ENCODE measurements around the gene PRKCE.

PRKCE gene

GRCh38 chr2:45984896-45985473 lies 333.5 kb downstream of the PRKCE start:
- no peak for DNase-seq (ENCODE audit: low read depth, low spot score)

DNA sequence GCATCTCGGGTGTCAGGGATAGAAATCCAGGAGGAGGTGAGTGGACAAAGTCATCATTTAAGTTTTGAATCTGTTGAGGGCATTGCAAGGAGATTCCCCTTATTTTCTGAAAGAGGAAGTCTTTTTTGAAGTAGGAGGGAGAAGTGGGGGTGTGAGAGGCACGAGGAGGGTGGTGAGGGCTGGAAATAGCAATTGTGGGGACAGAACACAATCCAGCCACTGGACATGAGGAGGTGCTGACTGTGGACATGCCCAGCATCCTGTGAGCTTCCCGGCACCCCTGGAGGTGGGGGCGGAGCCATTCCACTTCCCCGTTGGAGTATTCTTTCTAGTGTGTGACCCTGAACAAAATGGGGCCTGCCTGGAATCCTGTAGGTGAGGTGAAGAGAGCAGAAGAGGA lies 335.0 kb downstream of the PRKCE start:
- no peak for DNase-seq (ENCODE audit: low read depth, low spot score)

GRCh38 chr2:45987856-45988255 lies 336.4 kb downstream of the PRKCE start:
- no peak for DNase-seq (ENCODE audit: low read depth, low spot score)

DNA sequence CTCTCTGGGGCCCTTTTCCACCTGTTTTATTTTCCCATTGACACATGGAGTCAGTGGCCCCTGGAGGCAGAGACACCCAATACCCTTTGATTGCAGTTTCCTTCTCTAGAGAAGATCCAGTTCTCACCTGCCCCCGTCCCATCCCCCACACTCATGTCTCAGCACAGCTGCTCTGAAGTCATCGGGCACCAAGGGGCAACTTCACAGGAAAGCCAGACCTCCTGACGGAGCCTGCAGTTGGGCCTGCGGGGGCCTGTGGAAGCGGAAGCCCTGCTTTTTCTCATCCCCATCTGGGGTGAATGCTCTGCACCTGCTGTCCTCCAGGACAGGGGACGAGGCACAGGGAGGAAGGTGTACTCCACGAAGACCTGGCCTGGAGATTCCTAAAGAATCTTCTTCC lies 337.4 kb downstream of the PRKCE start:
- no peak for DNase-seq (ENCODE audit: low read depth, low spot score)

- DNase-seq (ENCODE audit: low read depth, low spot score) = no peak
These were observed 338.7 kb downstream of the PRKCE start for GRCh38 chr2:45990131-45990530.

DNA sequence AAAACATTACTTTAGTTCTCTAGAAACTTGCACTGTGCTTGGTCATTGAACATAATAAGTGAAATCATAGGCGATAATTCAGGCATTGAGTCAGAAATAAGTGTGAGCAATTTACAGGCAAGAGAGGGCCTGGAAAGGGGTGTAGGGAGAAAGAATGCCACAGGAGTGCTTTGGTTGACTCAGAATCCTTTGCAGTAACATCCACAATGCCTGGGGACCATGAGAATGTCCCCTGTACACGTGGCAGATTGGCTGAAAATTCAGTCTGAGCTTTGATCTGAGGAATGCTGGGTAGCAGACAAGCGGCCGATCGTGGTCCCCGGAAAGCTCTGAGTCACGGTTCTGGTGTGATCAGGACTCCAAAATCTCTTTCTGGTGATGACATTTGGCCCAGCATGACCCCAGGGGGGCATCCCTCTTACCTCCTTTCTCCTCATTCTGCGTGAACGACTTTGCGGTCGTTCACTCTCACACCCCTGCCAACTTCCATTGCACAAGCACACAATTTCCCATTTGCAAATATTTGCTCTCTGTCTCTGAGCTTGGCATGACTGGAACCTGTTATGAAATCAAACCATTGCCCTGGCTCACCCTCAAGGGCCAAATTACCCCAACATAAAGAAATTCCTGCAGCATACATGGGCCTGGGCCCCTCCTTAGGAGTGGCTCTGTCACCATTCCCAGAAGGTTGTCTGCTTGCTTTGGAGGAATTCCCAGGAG lies 340.7 kb downstream of the PRKCE start:
- no peak for DNase-seq (ENCODE audit: low read depth, low spot score)

DNA sequence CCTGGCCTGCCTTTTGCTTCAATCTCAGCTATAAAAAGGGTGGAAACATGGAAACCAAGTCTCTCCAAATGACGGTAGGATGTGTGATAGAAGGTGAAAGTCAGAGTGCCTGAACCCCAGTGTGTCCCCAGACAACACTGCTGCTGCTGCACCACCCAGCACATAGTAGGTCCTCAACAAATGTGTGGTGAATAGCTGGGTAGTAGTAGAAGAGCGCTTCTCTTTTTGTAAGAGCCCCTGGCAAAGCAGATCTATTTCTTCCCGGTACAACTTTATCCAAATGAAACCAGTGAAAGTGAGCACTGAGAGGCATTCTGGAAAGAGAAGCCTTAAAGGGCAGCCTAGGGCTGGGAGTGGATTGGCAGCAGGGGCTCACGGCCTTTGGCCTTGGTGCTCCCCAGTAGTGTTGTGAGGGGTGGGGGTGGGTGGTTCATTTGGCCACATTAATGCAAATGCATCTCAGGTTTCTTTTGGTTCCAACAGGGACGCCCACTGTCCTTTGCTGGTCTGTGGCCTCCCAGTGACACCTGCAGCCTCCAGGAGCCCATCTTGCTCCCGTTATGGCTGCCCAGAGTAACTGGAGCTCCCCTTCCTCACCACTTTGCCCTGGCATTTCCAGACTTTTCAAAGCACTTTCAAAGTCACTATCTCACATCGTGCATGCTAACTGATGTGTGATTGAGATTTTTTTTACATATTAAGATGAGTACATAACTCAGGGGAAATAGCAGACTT lies 341.4 kb downstream of the PRKCE start:
- no peak for DNase-seq (ENCODE audit: low read depth, low spot score)

GRCh38 chr2:45993476-45993991 lies 342.1 kb downstream of the PRKCE start:
- DNase-seq (ENCODE audit: low read depth, low spot score) = peak; percentile 20

DNA sequence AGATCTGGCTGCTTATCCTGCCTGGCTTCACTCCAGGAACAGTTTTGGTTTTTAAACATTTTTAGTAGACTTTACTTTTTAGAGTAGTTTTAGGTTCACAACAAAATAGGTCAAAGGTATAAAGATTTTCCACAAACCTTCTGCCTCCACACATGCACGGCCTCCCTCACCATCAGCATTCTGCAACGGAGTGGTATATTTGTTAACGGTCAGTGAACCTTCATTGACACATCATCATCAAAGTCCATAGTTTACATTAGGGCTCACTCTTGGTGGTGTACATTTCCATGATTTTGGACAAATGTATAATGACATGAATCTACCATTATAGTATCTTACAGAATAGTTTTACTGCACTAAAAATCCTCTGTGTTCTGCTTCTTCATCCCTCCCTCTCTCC lies 342.6 kb downstream of the PRKCE start:
- no peak for DNase-seq (ENCODE audit: low read depth, low spot score)

- DNase-seq (ENCODE audit: low read depth, low spot score) = no peak
These were observed 349.2 kb downstream of the PRKCE start for GRCh38 chr2:46000660-46001059.

DNA sequence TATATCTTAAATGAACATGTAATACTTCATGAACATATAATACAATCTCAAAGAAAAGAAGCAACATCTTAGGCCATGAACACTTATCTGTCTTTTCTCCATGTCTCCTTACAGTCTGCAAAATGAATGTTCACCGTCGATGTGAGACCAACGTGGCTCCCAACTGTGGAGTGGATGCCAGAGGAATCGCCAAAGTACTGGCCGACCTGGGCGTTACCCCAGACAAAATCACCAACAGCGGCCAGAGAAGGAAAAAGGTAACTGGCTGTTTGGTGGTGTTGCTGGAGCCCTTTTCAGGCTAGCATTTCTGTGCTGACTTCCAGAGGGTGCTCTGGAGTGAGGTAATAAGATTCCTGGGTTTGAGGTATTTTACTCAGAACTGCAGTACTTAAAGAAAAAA lies 349.8 kb downstream of the PRKCE start:
- DNase-seq (ENCODE audit: low read depth, low spot score) = no peak

DNA sequence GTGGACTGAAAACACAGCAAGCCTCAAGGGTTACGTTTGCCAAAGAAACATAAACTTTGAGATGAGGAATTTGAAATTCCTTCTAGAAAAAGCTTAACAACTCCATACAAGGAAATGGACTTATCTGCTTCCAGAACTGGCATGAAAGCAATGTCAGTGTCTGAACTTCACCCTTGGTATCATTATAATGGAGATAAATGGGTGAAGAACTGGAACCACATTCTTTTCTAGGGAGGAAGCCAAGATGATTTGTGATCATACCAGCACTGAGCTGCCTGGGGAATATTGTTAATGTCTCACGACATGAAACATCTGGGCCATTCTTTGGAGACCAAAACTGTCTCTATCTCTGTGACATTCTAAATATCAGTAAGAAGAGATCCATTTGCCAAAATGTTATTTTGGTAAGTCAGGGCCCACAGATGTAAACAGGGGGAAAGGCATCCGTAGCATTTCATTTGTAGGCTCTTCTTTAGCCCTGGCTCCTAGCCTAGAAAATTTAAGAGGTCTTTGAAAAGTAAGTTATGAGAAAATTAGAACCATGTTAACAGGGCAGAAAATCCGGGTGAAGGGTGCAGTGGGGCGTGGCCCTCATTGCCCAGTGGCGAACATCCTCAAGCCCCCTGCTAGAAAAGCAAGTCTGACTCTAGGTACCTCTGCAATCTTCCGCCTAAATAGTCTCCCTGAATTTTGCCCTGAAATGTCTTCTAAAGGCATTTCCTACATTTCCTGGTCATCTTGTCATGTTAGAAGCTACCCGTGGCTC lies 350.4 kb downstream of the PRKCE start:
- no peak for DNase-seq (ENCODE audit: low read depth, low spot score)

DNA sequence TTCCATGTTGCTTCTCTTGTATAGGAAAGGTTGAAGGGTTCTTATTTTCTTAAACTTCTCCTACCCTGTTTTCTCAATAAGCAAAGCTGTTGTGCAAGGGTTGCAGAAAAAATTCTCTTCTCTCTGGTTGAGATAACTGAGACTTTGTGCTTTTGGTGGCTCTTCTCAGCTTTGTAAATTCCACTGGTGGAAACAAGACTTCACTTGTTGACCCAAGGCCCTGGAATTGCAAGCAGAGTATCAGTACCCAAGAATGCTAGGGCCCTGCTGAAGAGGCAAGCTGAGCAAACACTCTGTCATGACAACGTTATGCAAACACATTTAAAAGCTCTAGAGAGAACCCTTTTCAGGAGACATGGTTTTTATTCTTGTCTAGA lies 351.0 kb downstream of the PRKCE start:
- DNase-seq (ENCODE audit: low read depth, low spot score) = no peak

GRCh38 chr2:46002947-46003346 lies 351.5 kb downstream of the PRKCE start:
- DNase-seq (ENCODE audit: low read depth, low spot score) = no peak

- DNase-seq (ENCODE audit: low read depth, low spot score) = no peak
These were observed 352.5 kb downstream of the PRKCE start for GRCh38 chr2:46003903-46004473.

DNA sequence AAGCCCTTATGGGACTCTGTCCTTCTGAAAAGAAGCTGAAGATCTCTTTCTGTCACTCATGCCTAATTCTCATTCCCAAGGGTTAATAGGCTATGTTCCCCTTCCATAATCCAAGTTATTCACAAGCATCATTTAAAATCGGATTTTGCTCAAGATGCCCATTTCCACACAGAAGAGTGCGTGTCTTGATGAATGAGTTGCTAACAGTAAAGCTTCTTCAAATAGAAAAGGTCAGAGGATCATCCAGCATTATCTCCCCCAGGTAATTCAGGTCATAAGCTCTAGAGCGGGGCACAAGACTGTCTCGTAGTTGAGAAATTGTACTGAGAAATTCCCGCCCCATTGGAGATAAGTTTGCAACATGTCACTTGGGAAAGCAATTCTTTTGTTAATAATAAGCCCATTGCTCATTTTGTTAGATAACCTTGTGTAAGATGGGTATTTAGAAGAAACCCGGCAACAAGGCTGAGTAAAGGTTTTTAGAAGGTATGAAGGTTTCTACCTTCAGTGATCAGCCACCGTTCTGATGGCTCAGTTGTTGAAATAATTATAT lies 355.1 kb downstream of the PRKCE start:
- DNase-seq (ENCODE audit: low read depth, low spot score) = no peak

GRCh38 chr2:46007412-46007811 lies 355.9 kb downstream of the PRKCE start:
- DNase-seq (ENCODE audit: low read depth, low spot score) = no peak

DNA sequence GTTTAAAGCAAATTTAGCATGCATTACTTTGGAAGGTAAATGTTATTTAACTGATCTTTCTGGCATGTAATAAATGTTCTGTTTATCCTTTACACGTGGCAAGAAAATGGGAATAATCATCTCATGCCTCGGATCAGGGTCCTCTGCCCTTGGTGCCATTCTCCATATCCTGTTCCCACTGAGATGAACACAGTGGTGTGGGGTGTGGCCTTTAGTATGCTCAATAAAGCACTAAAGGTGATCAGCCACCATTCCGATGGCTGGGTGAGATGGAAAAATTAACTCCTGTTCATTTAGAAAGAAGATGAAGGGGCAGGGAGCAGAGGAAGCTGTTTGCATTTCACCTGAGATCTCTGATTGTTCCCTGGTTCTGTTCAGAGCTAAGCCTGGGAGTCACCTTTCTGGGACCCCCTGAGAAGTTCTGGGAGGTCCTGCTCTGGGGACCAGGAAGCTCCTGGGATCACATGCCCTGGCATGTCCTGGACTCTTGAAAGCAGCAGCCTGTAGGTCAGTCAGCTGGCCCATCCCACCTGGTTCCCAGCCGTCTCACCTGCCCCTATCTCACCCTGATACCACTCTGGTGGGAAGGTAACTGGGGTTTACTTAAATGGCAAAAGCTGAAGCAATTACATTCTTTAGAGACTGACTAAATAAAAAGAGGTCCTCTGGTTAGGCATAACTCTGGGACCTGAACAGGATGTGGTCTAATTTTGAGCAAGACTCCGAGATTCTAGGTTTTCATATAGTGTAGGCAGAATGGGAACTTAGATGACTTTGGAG lies 356.8 kb downstream of the PRKCE start:
- DNase-seq (ENCODE audit: low read depth, low spot score) = no peak

- no peak for DNase-seq (ENCODE audit: low read depth, low spot score)
These were observed 357.8 kb downstream of the PRKCE start for GRCh38 chr2:46009315-46009714.

- no peak for DNase-seq (ENCODE audit: low read depth, low spot score)
These were observed 358.3 kb downstream of the PRKCE start for GRCh38 chr2:46009772-46010171.

Measured in activated CD4-positive, CD25-positive, alpha-beta regulatory T cell treated with anti-CD3 and anti-CD28 coated beads, Interleukin-2, amount 50 U/mL, for 16 hours (primary cell).